Stimulated activated naive CD8-positive, alpha-beta T cell treated with anti-CD3 and anti-CD28 coated beads, Interleukin-15, Interleukin-2, amounts not matched to agents 100 ng/mL and 50 ng/mL, for 24 hours (primary cell): ENCODE measurements around the gene IFNL3.

Source experiments
- H3K27ac Mint-ChIP-seq: one replicate; pipeline ENCODE4 v1.8.0; 2021; ENCODE audit warnings: mild to moderate bottlenecking, mixed read lengths
- H3K27me3 Mint-ChIP-seq: one replicate; pipeline ENCODE4 v1.8.0; 2021; ENCODE audit warnings: mixed read lengths
- H3K36me3 Mint-ChIP-seq: one replicate; pipeline ENCODE4 v1.8.0; 2021; ENCODE audit warnings: low read depth, mixed read lengths
- H3K4me1 Mint-ChIP-seq: one replicate; pipeline ENCODE4 v1.8.0; 2021; ENCODE audit warnings: low read depth, mixed read lengths
- H3K4me3 Mint-ChIP-seq: one replicate; pipeline ENCODE4 v1.8.0; 2021; ENCODE audit warnings: mild to moderate bottlenecking, mixed read lengths
- H3K9me3 Mint-ChIP-seq: one replicate; pipeline ENCODE4 v1.8.0; 2021; ENCODE audit warnings: mixed read lengths

The IFNL3 gene

GRCh38 chr19:39195755-39196154, 49.1 kb downstream of the IFNL3 start:
- Mint-ChIP-seq H3K4me3 (no peak overlapping the region), H3K9me3 (no peaks in the 10 kb centered on the region), H3K27ac (no peak overlapping the region), H3K27me3 (peaks cover 50% of the 10 kb centered on the region), H3K4me1 (peaks cover 15% of the 10 kb centered on the region), H3K36me3 (no peaks in the 10 kb centered on the region)

- Mint-ChIP-seq H3K36me3 (no peaks in the 10 kb centered on the region), H3K4me1 (peaks cover 15% of the 10 kb centered on the region), H3K4me3 (no peak overlapping the region), H3K27me3 (peaks cover 46% of the 10 kb centered on the region), H3K27ac (no peak overlapping the region), H3K9me3 (no peaks in the 10 kb centered on the region)
Measured at GRCh38 chr19:39194832-39195542, 49.8 kb downstream of the IFNL3 start.

- H3K4me1 Mint-ChIP-seq: peaks cover 15% of the 10 kb centered on the region
- no peaks in the 10 kb centered on the region for H3K9me3 Mint-ChIP-seq
- H3K36me3 Mint-ChIP-seq: no peaks in the 10 kb centered on the region
- no peak overlapping the region for H3K4me3 Mint-ChIP-seq
- no peak overlapping the region for H3K27ac Mint-ChIP-seq
- peaks cover 44% of the 10 kb centered on the region for H3K27me3 Mint-ChIP-seq
Measured at GRCh38 chr19:39193803-39194202, 51.0 kb downstream of the IFNL3 start.
